ENCODE data around the gene ARRB1. TPM values are rescaled to one million over a fixed set of nuclear protein-coding genes. Genes with fewer than 3 reads are reported as not detected.
A peak's percentile ranks its signal among the peaks of the same experiment; 100 is the strongest.

Gene ARRB1
- total and polyA plus RNA-seq, 2 of the 13 experiments (the other 11 are each of a cell fraction or from before 2014, with no cell fraction given), result 22.5 to 35.7 TPM

DNA sequence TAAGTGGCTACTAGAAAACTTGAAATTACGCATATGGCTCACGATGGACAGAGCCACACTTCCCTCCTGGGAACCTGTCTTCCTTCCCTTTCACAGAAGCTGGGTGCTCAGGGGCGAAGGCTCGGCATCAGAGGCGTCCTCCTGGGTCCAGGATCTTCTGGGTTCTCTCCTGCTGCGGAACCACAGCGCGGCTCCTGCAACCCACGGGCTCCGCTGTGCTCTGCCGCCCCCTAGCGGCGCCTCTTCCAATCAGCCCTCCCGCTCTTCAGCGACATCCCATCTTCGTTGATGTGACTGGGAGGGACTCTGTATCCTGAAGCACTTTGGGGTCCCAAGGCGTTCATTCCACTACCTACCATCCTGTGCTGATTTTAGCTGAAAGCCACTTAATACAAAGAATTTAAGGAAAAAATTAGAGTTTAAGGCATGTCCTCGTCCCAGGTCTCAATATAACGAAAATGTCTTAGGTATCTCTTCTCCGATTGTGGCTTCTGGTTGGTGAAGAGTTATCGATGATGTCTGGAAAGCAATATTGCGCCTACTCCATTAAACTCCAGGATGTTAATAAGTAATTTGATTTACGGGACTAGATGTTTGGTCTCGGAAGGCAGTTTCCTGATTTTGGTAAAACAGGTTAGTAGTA is 33.1 kb upstream of the ARRB1 start (continued):
- TF ChIP-seq LCORL (IDR thresholded peaks at IDR 0.05) (no peak), LCORL (CRISPR knock-in tag; IDR thresholded peaks at IDR 0.05) (no peak), KDM2A (CRISPR knock-in tag; IDR thresholded peaks at IDR 0.05; ENCODE audit: borderline replicate concordance, low read depth) (peak; percentile 81; the same call in 1 of the 2 replicates), KAT7 (CRISPR knock-in tag; IDR thresholded peaks at IDR 0.05; ENCODE audit: borderline replicate concordance) (no peak), BCL6 (CRISPR knock-in tag; IDR thresholded peaks at IDR 0.05) (peak; percentile 43; the same call in 1 of the 2 replicates), ZNF136 (CRISPR knock-in tag; IDR thresholded peaks at IDR 0.05; ENCODE audit: low read depth) (no peak), IRX3 (CRISPR knock-in tag; IDR thresholded peaks at IDR 0.05; ENCODE audit: borderline replicate concordance, low read depth) (no peak), CBX5 (CRISPR knock-in tag; IDR thresholded peaks at IDR 0.05; ENCODE audit: borderline replicate concordance) (no peak), ZNF878 (CRISPR knock-in tag; IDR thresholded peaks at IDR 0.05) (no peak), NFE2L1 (CRISPR knock-in tag; IDR thresholded peaks at IDR 0.05; ENCODE audit: borderline replicate concordance) (no peak), ZBTB1 (CRISPR knock-in tag; IDR thresholded peaks at IDR 0.05; ENCODE audit: borderline replicate concordance) (no peak), ZSCAN12 (CRISPR knock-in tag; IDR thresholded peaks at IDR 0.05) (no peak), PAF1 (CRISPR knock-in tag; IDR thresholded peaks at IDR 0.05) (no peak), NFYC (CRISPR knock-in tag; IDR thresholded peaks at IDR 0.05) (no peak)
- TF ChIP-seq, protein P1, sequence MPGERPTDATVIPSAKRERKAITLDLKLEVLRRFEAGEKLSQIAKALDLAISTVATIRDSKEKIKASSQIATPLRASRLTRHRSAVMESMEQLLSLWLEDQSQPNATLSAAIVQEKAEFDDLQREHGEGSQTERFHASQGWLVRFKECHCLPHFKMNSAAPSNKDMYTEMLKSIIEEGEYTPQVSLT (CRISPR knock-in tag; IDR thresholded peaks at IDR 0.05; ENCODE audit: borderline replicate concordance, low read depth), result no peak
- TF ChIP-seq, protein P2, sequence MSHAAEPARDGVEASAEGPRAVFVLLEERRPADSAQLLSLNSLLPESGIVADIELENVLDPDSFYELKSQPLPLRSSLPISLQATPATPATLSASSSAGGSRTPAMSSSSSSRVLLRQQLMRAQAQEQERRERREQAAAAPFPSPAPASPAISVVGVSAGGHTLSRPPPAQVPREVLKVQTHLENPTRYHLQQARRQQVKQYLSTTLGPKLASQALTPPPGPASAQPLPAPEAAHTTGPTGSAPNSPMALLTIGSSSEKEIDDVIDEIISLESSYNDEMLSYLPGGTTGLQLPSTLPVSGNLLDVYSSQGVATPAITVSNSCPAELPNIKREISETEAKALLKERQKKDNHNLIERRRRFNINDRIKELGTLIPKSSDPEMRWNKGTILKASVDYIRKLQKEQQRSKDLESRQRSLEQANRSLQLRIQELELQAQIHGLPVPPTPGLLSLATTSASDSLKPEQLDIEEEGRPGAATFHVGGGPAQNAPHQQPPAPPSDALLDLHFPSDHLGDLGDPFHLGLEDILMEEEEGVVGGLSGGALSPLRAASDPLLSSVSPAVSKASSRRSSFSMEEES (CRISPR knock-in tag; IDR thresholded peaks at IDR 0.05), result no peak
- TF ChIP-seq, protein P3, sequence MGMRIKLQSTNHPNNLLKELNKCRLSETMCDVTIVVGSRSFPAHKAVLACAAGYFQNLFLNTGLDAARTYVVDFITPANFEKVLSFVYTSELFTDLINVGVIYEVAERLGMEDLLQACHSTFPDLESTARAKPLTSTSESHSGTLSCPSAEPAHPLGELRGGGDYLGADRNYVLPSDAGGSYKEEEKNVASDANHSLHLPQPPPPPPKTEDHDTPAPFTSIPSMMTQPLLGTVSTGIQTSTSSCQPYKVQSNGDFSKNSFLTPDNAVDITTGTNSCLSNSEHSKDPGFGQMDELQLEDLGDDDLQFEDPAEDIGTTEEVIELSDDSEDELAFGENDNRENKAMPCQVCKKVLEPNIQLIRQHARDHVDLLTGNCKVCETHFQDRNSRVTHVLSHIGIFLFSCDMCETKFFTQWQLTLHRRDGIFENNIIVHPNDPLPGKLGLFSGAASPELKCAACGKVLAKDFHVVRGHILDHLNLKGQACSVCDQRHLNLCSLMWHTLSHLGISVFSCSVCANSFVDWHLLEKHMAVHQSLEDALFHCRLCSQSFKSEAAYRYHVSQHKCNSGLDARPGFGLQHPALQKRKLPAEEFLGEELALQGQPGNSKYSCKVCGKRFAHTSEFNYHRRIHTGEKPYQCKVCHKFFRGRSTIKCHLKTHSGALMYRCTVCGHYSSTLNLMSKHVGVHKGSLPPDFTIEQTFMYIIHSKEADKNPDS (CRISPR knock-in tag; IDR thresholded peaks at IDR 0.05), result no peak
- TF ChIP-seq, protein P4, sequence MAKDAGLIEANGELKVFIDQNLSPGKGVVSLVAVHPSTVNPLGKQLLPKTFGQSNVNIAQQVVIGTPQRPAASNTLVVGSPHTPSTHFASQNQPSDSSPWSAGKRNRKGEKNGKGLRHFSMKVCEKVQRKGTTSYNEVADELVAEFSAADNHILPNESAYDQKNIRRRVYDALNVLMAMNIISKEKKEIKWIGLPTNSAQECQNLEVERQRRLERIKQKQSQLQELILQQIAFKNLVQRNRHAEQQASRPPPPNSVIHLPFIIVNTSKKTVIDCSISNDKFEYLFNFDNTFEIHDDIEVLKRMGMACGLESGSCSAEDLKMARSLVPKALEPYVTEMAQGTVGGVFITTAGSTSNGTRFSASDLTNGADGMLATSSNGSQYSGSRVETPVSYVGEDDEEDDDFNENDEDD (CRISPR knock-in tag; IDR thresholded peaks at IDR 0.05; ENCODE audit: borderline replicate concordance), result no peak; the same call in 1 of the 2 replicates
- TF ChIP-seq, protein P5, sequence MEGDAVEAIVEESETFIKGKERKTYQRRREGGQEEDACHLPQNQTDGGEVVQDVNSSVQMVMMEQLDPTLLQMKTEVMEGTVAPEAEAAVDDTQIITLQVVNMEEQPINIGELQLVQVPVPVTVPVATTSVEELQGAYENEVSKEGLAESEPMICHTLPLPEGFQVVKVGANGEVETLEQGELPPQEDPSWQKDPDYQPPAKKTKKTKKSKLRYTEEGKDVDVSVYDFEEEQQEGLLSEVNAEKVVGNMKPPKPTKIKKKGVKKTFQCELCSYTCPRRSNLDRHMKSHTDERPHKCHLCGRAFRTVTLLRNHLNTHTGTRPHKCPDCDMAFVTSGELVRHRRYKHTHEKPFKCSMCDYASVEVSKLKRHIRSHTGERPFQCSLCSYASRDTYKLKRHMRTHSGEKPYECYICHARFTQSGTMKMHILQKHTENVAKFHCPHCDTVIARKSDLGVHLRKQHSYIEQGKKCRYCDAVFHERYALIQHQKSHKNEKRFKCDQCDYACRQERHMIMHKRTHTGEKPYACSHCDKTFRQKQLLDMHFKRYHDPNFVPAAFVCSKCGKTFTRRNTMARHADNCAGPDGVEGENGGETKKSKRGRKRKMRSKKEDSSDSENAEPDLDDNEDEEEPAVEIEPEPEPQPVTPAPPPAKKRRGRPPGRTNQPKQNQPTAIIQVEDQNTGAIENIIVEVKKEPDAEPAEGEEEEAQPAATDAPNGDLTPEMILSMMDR (CRISPR knock-in tag; IDR thresholded peaks at IDR 0.05), result peak; percentile 97
- TF ChIP-seq, protein P6, sequence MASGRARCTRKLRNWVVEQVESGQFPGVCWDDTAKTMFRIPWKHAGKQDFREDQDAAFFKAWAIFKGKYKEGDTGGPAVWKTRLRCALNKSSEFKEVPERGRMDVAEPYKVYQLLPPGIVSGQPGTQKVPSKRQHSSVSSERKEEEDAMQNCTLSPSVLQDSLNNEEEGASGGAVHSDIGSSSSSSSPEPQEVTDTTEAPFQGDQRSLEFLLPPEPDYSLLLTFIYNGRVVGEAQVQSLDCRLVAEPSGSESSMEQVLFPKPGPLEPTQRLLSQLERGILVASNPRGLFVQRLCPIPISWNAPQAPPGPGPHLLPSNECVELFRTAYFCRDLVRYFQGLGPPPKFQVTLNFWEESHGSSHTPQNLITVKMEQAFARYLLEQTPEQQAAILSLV (CRISPR knock-in tag; IDR thresholded peaks at IDR 0.05; ENCODE audit: borderline replicate concordance), result 0 out of 2 replicates have a peak, but pooled peaks have one; percentile 60
- TF ChIP-seq, protein P7, sequence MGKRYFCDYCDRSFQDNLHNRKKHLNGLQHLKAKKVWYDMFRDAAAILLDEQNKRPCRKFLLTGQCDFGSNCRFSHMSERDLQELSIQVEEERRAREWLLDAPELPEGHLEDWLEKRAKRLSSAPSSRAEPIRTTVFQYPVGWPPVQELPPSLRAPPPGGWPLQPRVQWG (CRISPR knock-in tag; IDR thresholded peaks at IDR 0.05; ENCODE audit: borderline replicate concordance, low read depth), result no peak
